IMR-90 (cell line): ENCODE results near the gene ZBTB11. TPM values are rescaled to one million over a fixed set of nuclear protein-coding genes. Genes with fewer than 3 reads are reported as not detected.

ENCODE experiments used
- ATAC-seq: fragments of 200-7000 bp; cut with Tn5 transposase; 2 replicates; pipeline ENCODE4 v1.9.1; 2020; ENCODE audit warnings: low read depth, mild to moderate bottlenecking, moderate library complexity
- BruUV-seq: library from RNA; stranded (reverse); fragments of 400-500 nt; replicated peaks from 2 replicates; lab custom pipeline; 2021; lab: Mats Ljungman, UMichigan
- CTCF ChIA-PET: fragments of 300-600 bp; formaldehyde crosslinking; extraction: SDS; loops from one replicate; lab custom pipeline; 2021; ENCODE audit warnings: antibody characterized with exemption; lab: Yijun Ruan, JAX
- POLR2A ChIA-PET: fragments of 300-600 bp; sonication (Branson Sonifier 250); formaldehyde crosslinking; loops from one replicate; lab custom pipeline; 2022; ENCODE audit warnings: antibody characterized with exemption; ENCODE audit not compliant: unreplicated experiment; lab: Charles Lee
- DNase-seq: peaks from one replicate; pipeline ENCODE4 v3.0.0; 2013
- H2AFZ ChIP-seq: replicated peaks from 2 replicates; pipeline ENCODE3; 2013; ENCODE audit warnings: low read length, mild to moderate bottlenecking; ENCODE audit not compliant: poor library complexity
- H2AK5ac ChIP-seq: 2 replicates; pipeline ENCODE4 v1.6.1; 2013; ENCODE audit warnings: low read depth, low read length, inconsistent platforms
- H2AK9ac ChIP-seq: replicated peaks from 2 replicates; pipeline ENCODE3; 2013; ENCODE audit warnings: mild to moderate bottlenecking, low read depth, low read length, moderate library complexity; ENCODE audit not compliant: poor library complexity
- H2BK120ac ChIP-seq: 2 replicates; pipeline ENCODE4 v1.6.1; 2013; ENCODE audit warnings: low read depth, low read length, inconsistent platforms
- H2BK15ac ChIP-seq: 3 replicates; pipeline ENCODE4 v1.6.1; 2013; ENCODE audit warnings: low read depth, low read length, inconsistent platforms
- H2BK20ac ChIP-seq: 2 replicates; pipeline ENCODE4 v1.6.1; 2013; ENCODE audit warnings: low read depth, mild to moderate bottlenecking, inconsistent platforms, low read length, moderate library complexity
- H2BK5ac ChIP-seq: 2 replicates; pipeline ENCODE4 v1.6.1; 2013; ENCODE audit warnings: mild to moderate bottlenecking, low read depth, low read length, inconsistent platforms; ENCODE audit not compliant: poor library complexity, severe bottlenecking
- H3K14ac ChIP-seq: replicated peaks from 2 replicates; pipeline ENCODE4 v1.6.1; 2013; ENCODE audit warnings: low read depth, low read length, inconsistent platforms
- H3K18ac ChIP-seq: 2 replicates; pipeline ENCODE4 v1.6.1; 2013; ENCODE audit warnings: low read depth, low read length, control low read depth
- H3K23ac ChIP-seq: 2 replicates; pipeline ENCODE4 v1.6.1; 2013; ENCODE audit warnings: low read depth, low read length, inconsistent platforms
- H3K27ac ChIP-seq: 2 replicates; pipeline ENCODE4 v1.5.1; 2013; ENCODE audit warnings: mild to moderate bottlenecking, control low read depth, low read length; ENCODE audit not compliant: insufficient read depth
- H3K27me3 ChIP-seq: 2 replicates; pipeline ENCODE4 v1.6.1; 2013; ENCODE audit warnings: low read length; ENCODE audit not compliant: control insufficient read depth, insufficient read depth
- H3K36me3 ChIP-seq: 2 replicates; pipeline ENCODE4 v1.6.1; 2013; ENCODE audit warnings: low read length, mixed read lengths; ENCODE audit not compliant: control insufficient read depth, insufficient read depth
- H3K4ac ChIP-seq: 2 replicates; pipeline ENCODE4 v1.6.1; 2013; ENCODE audit warnings: low read depth, low read length, inconsistent platforms
- H3K4me1 ChIP-seq: 2 replicates; pipeline ENCODE4 v1.6.1; 2013; ENCODE audit warnings: low read length, mixed read lengths; ENCODE audit not compliant: control insufficient read depth, insufficient read depth
- H3K4me2 ChIP-seq: 2 replicates; pipeline ENCODE4 v1.6.1; 2013; ENCODE audit warnings: low read depth, mild to moderate bottlenecking, control low read depth, low read length, moderate library complexity
- H3K4me3 ChIP-seq: 2 replicates; pipeline ENCODE4 v1.5.1; 2013; ENCODE audit warnings: low read depth, mild to moderate bottlenecking, control low read depth, low read length, moderate library complexity; ENCODE audit not compliant: insufficient read depth
- H3K56ac ChIP-seq: 2 replicates; pipeline ENCODE4 v1.6.1; 2013; ENCODE audit warnings: low read length, inconsistent platforms; ENCODE audit not compliant: insufficient read depth; ENCODE audit errors: extremely low read depth
- H3K79me1 ChIP-seq, 2 experiments: 2 replicates each; pipeline ENCODE4 v1.6.1; 2013; ENCODE audit warnings: low read length in 2 of 2, inconsistent platforms in 1 of 2, low read depth in 1 of 2
- H3K9ac ChIP-seq: 2 replicates; pipeline ENCODE4 v1.6.1; 2013; ENCODE audit warnings: low read depth, low read length, control low read depth
- H3K9me1 ChIP-seq: 2 replicates; pipeline ENCODE4 v1.6.1; 2013; ENCODE audit warnings: low read length, inconsistent platforms; ENCODE audit not compliant: insufficient read depth
- H3K9me3 ChIP-seq: 2 replicates; pipeline ENCODE4 v1.6.1; 2013; ENCODE audit warnings: low read length; ENCODE audit not compliant: control insufficient read depth, insufficient read depth
- H4K20me1 ChIP-seq: 2 replicates; pipeline ENCODE4 v1.6.1; 2013; ENCODE audit warnings: low read length, inconsistent platforms; ENCODE audit not compliant: insufficient read depth
- H4K5ac ChIP-seq: 2 replicates; pipeline ENCODE4 v1.6.1; 2013; ENCODE audit warnings: mild to moderate bottlenecking, low read depth, low read length, control low read depth
- H4K8ac ChIP-seq, 2 experiments: 2 replicates each; pipeline ENCODE4 v1.6.1; 2013; ENCODE audit warnings: low read depth in 2 of 2, low read length in 2 of 2, control low read depth in 1 of 2, inconsistent platforms in 1 of 2
- H4K91ac ChIP-seq: 2 replicates; pipeline ENCODE4 v1.6.1; 2013; ENCODE audit warnings: low read depth, low read length, inconsistent platforms; ENCODE audit not compliant: insufficient read depth
- BHLHE40 ChIP-seq: fragments of 150-350 bp; IDR thresholded peaks from 2 replicates; pipeline ENCODE4 v1.6.1; 2016; ENCODE audit warnings: mild to moderate bottlenecking, low read depth, low read length
- CEBPB ChIP-seq: IDR thresholded peaks from 2 replicates; pipeline ENCODE4 v1.6.1; 2012; ENCODE audit warnings: low read depth, low read length, improper control_type of control experiment
- CHD1 ChIP-seq: IDR thresholded peaks from 2 replicates; pipeline ENCODE4 v1.6.1; 2012; ENCODE audit warnings: low read depth, low read length, improper control_type of control experiment
- CTCF ChIP-seq: conservative IDR thresholded peaks from 2 replicates; pipeline ENCODE4 v1.5.1; 2012; ENCODE audit warnings: mild to moderate bottlenecking, low read depth, low read length, improper control_type of control experiment
- ELK1 ChIP-seq: fragments of 150-350 bp; IDR thresholded peaks from 2 replicates; pipeline ENCODE4 v1.6.1; 2016; ENCODE audit warnings: low read depth, mild to moderate bottlenecking, low read length, moderate library complexity, borderline replicate concordance
- FOS ChIP-seq: fragments of 150-350 bp; IDR thresholded peaks from 2 replicates; pipeline ENCODE4 v1.6.1; 2016; ENCODE audit warnings: low read depth, low read length
- MAFK ChIP-seq: IDR thresholded peaks from 2 replicates; pipeline ENCODE4 v1.6.1; 2012; ENCODE audit warnings: low read depth, low read length, improper control_type of control experiment
- MAZ ChIP-seq: IDR thresholded peaks from 2 replicates; pipeline ENCODE4 v1.6.1; 2012; ENCODE audit warnings: low read depth, mild to moderate bottlenecking, low read length, improper control_type of control experiment, moderate library complexity, borderline replicate concordance
- MXI1 ChIP-seq: IDR thresholded peaks from 2 replicates; pipeline ENCODE4 v1.6.1; 2012; ENCODE audit warnings: low read depth, mild to moderate bottlenecking, low read length, moderate library complexity, borderline replicate concordance
- NFE2L2 ChIP-seq: fragments of 150-350 bp; IDR thresholded peaks from 2 replicates; pipeline ENCODE4 v1.6.1; 2016; ENCODE audit warnings: low read depth, mild to moderate bottlenecking, low read length
- POLR2A ChIP-seq: IDR thresholded peaks from 2 replicates; pipeline ENCODE4 v1.6.1; 2012; ENCODE audit warnings: mild to moderate bottlenecking, low read depth, low read length
- RAD21 ChIP-seq: IDR thresholded peaks from 2 replicates; pipeline ENCODE4 v1.6.1; 2012; ENCODE audit warnings: low read length, improper control_type of control experiment
- RCOR1 ChIP-seq: IDR thresholded peaks from 2 replicates; pipeline ENCODE4 v1.6.1; 2012; ENCODE audit warnings: mild to moderate bottlenecking, low read length, improper control_type of control experiment; ENCODE audit not compliant: insufficient replicate concordance
- RFX5 ChIP-seq: IDR thresholded peaks from 2 replicates; pipeline ENCODE4 v1.8.0; 2012; ENCODE audit warnings: low read depth, mild to moderate bottlenecking, low read length, moderate library complexity
- SMC3 ChIP-seq: fragments of 150-350 bp; IDR thresholded peaks from 2 replicates; pipeline ENCODE4 v1.6.1; 2016; ENCODE audit warnings: low read depth, mild to moderate bottlenecking, antibody characterized with exemption, low read length, moderate library complexity
- USF2 ChIP-seq: fragments of 150-350 bp; IDR thresholded peaks from 2 replicates; pipeline ENCODE4 v1.6.1; 2017; ENCODE audit warnings: mild to moderate bottlenecking, antibody characterized with exemption, low read length, low read depth
- WGBS, 2 experiments: methylation state at CpG; one replicate each; pipeline versions ENCODE4 v1.1.5 to v1.1.7; 2013; ENCODE audit warnings: missing lambda C conversion rate in 2 of 2; ENCODE audit not compliant: insufficient read length in 1 of 2; ENCODE audit errors: extremely low coverage in 2 of 2; 5-methylcytosine and 5-hydroxymethylcytosine counted together
- dilution Hi-C: fragments of 300-500 bp; cut with HindIII; formaldehyde crosslinking; loops from one replicate; pipeline ENCODE4 v1.14.3; 2018; ENCODE audit warnings: low sequenced_read_pairs; ENCODE audit not compliant: unreplicated experiment
- in situ Hi-C: fragments of 300-500 bp; cut with MboI; formaldehyde crosslinking; loops from 3 replicates; pipeline ENCODE4 v1.14.3; 2019; ENCODE audit warnings: low sequenced_read_pairs, inconsistent platforms, mixed read lengths
- intact Hi-C: fragments of 100-400 bp; cut with micrococcal nuclease; formaldehyde crosslinking; loops from 2 replicates; pipeline ENCODE4 v1.10.0; 2022
- polyA plus RNA-seq, 3 experiments: library from polyadenylated mRNA; depleted of rRNA; stranded (reverse); fragments of >200 nt; gene quantifications; 2 replicates each; pipeline ENCODE4 v1.2.3, GENCODE V29; 2012; ENCODE audit warnings: low replicate concordance in 1 of 3
- total RNA-seq: library from RNA; depleted of rRNA; stranded (reverse); fragments of >200 nt; gene quantifications from 2 replicates; pipeline ENCODE4 v1.2.3, GENCODE V29; 2012

Gene ZBTB11
- total and polyA plus RNA-seq, 2 of the 4 experiments (the other 2 are of a cell fraction) = 6.0 to 17.2 TPM

- H3K18ac ChIP-seq = no peak overlapping the region
- H2BK15ac ChIP-seq = no peak overlapping the region
- no peak overlapping the region for H3K4me3 ChIP-seq
- no peak overlapping the region for H3K9ac ChIP-seq
- no peak overlapping the region for H2AK9ac ChIP-seq
- H2BK120ac ChIP-seq = no peak overlapping the region
- in situ Hi-C loops (no loop called here), intact Hi-C loops (no loop called here), dilution Hi-C loops (no loop called here)
- H3K14ac ChIP-seq = no peak overlapping the region
- H3K27ac ChIP-seq = no peak overlapping the region
- H2BK5ac ChIP-seq = no peak overlapping the region
- H2AFZ ChIP-seq = no peak overlapping the region
- H3K9me1 ChIP-seq = no peaks in the 10 kb centered on the region
- no peak overlapping the region for H3K56ac ChIP-seq
- WGBS, 2 experiments = no CpG with 5 or more reads among the region's 1 CpG
- no peaks in the 10 kb centered on the region for H3K4me1 ChIP-seq
- no peak overlapping the region for H4K8ac ChIP-seq
- no TSS peak for BruUV-seq
- no peaks in the 10 kb centered on the region for H3K9me3 ChIP-seq
- DNase-seq (no peak), ATAC-seq (no peak)
- peaks cover 5% of the 10 kb centered on the region; the same call in 1 of the 2 replicates for H3K27me3 ChIP-seq
- ChIA-PET POLR2A (no interaction called here), CTCF (no interaction called here)
- H3K23ac ChIP-seq = no peak overlapping the region
- no peak for TF ChIP-seq RFX5
- TF ChIP-seq MAZ = no peak
- no peak for TF ChIP-seq NFE2L2
- no peak for TF ChIP-seq POLR2A
- TF ChIP-seq FOS = no peak
- no peak for TF ChIP-seq CHD1
- no peak for TF ChIP-seq MAFK
- no peak for TF ChIP-seq ELK1
- no peak for TF ChIP-seq RAD21
- no peak for TF ChIP-seq SMC3
- no peak for TF ChIP-seq CEBPB
- TF ChIP-seq RCOR1 = no peak
- TF ChIP-seq MXI1 = no peak
- TF ChIP-seq CTCF = no peak
- TF ChIP-seq USF2 = no peak
- TF ChIP-seq BHLHE40 = no peak
- no peaks in the 10 kb centered on the region for H3K79me1 ChIP-seq
- no peaks in the 10 kb centered on the region for H3K36me3 ChIP-seq
- H4K20me1 ChIP-seq = no peaks in the 10 kb centered on the region
- no peak overlapping the region for H3K4ac ChIP-seq
- no peak overlapping the region for H2AK5ac ChIP-seq
- H4K5ac ChIP-seq = no peak overlapping the region
- H2BK20ac ChIP-seq = no peak overlapping the region
- no peak overlapping the region for H3K4me2 ChIP-seq
- no peak overlapping the region for H4K91ac ChIP-seq
These were observed 45.7 kb downstream of the ZBTB11 start for GRCh38 chr3:101631098-101631796.
